Astrocyte (in vitro differentiated cells and primary cell): ENCODE measurements around the gene TNPO3. TPM values are rescaled to one million over a fixed set of nuclear protein-coding genes. Genes with fewer than 3 reads are reported as not detected.
A peak's percentile ranks its signal among the peaks of the same experiment; 100 is the strongest.

Source experiments
- DNase-seq: peaks from one replicate; pipeline ENCODE4 v3.0.0-alpha.2; 2010; ENCODE audit warnings: low read depth
- FAIRE-seq: peaks from 2 replicates; lab custom pipeline; 2011; peaks lifted over from hg19 to GRCh38; lab: Jason Lieb, UNC
- H2AFZ ChIP-seq: 2 replicates; pipeline ENCODE4 v1.6.0; 2012; ENCODE audit warnings: low read depth, low read length, inconsistent platforms
- H3K27ac ChIP-seq: 2 replicates; pipeline ENCODE4 v1.5.1; 2011; ENCODE audit warnings: low read depth, low read length, inconsistent platforms
- H3K27me3 ChIP-seq: 2 replicates; pipeline ENCODE4 v1.6.0; 2011; ENCODE audit warnings: low read length, inconsistent platforms; ENCODE audit not compliant: insufficient read depth
- H3K36me3 ChIP-seq: 2 replicates; pipeline ENCODE4 v1.5.1; 2011; ENCODE audit warnings: low read length, inconsistent platforms; ENCODE audit not compliant: insufficient read depth
- H3K4me1 ChIP-seq: 2 replicates; pipeline ENCODE4 v1.5.1; 2011; ENCODE audit warnings: low read length, inconsistent platforms; ENCODE audit not compliant: insufficient read depth
- H3K4me2 ChIP-seq: 2 replicates; pipeline ENCODE4 v1.6.0; 2012; ENCODE audit warnings: low read length, inconsistent platforms
- H3K4me3 ChIP-seq: 2 replicates; pipeline ENCODE4 v1.5.1; 2011; ENCODE audit warnings: low read depth, mild to moderate bottlenecking, low read length, inconsistent platforms; ENCODE audit not compliant: insufficient read depth
- H3K79me2 ChIP-seq: 2 replicates; pipeline ENCODE4 v1.6.0; 2012; ENCODE audit warnings: mild to moderate bottlenecking, low read length, inconsistent platforms; ENCODE audit not compliant: insufficient read depth
- H3K9ac ChIP-seq: 2 replicates; pipeline ENCODE4 v1.6.0; 2012; ENCODE audit warnings: mild to moderate bottlenecking, low read length, inconsistent platforms
- H3K9me3 ChIP-seq: 2 replicates; pipeline ENCODE4 v1.5.1; 2012; ENCODE audit warnings: low read depth, mild to moderate bottlenecking, low read length, inconsistent platforms; ENCODE audit not compliant: insufficient read depth
- H4K20me1 ChIP-seq: 2 replicates; pipeline ENCODE4 v1.6.0; 2012; ENCODE audit warnings: low read length, inconsistent platforms; ENCODE audit not compliant: insufficient read depth
- H3K27ac Mint-ChIP-seq: one replicate; pipeline ENCODE4 v1.8.0; 2021; ENCODE audit warnings: mild to moderate bottlenecking, mixed read lengths; ENCODE audit not compliant: unreplicated experiment
- H3K27me3 Mint-ChIP-seq: one replicate; pipeline ENCODE4 v1.8.0; 2021; ENCODE audit warnings: low read depth, mixed read lengths; ENCODE audit not compliant: unreplicated experiment
- H3K36me3 Mint-ChIP-seq: one replicate; pipeline ENCODE4 v1.8.0; 2021; ENCODE audit warnings: low read depth, mixed read lengths; ENCODE audit not compliant: unreplicated experiment
- H3K4me1 Mint-ChIP-seq: one replicate; pipeline ENCODE4 v1.8.0; 2021; ENCODE audit warnings: low read depth, mixed read lengths; ENCODE audit not compliant: unreplicated experiment
- H3K4me3 Mint-ChIP-seq: one replicate; pipeline ENCODE4 v1.8.0; 2021; ENCODE audit warnings: mild to moderate bottlenecking, moderate library complexity, mixed read lengths; ENCODE audit not compliant: unreplicated experiment
- H3K9me3 Mint-ChIP-seq: one replicate; pipeline ENCODE4 v1.8.0; 2021; ENCODE audit warnings: mild to moderate bottlenecking, mixed read lengths; ENCODE audit not compliant: unreplicated experiment
- CTCF ChIP-seq: IDR thresholded peaks from 2 replicates; pipeline ENCODE4 v1.5.1; 2011; ENCODE audit warnings: low read depth, mild to moderate bottlenecking, inconsistent platforms, low read length, moderate library complexity; ENCODE audit not compliant: insufficient read depth
- EZH2 ChIP-seq: IDR thresholded peaks from 2 replicates; pipeline ENCODE4 v1.6.1; 2012; ENCODE audit warnings: mild to moderate bottlenecking, low read length, inconsistent platforms; ENCODE audit not compliant: insufficient read depth
- total RNA-seq: library from RNA; stranded (reverse); gene quantifications from 2 replicates; pipeline ENCODE4 v1.2.1, GENCODE V29; 2021

TNPO3 gene
- total RNA-seq, 1 donor from 2014 or later = 49.2 TPM

- H3K27me3 Mint-ChIP-seq = no peaks in the 10 kb centered on the region
- H3K27ac Mint-ChIP-seq = peak overlapping the region; percentile 16
- H3K36me3 Mint-ChIP-seq = peaks cover 17% of the 10 kb centered on the region
- H3K4me3 ChIP-seq = no peak overlapping the region
- DNase-seq (peak; percentile 22), FAIRE-seq (no peak)
- H3K79me2 ChIP-seq = no peaks in the 10 kb centered on the region
- H3K9ac ChIP-seq = no peak overlapping the region
- H3K4me1 ChIP-seq = no peaks in the 10 kb centered on the region
- H3K27ac ChIP-seq = no peak overlapping the region
- H3K4me3 Mint-ChIP-seq = no peak overlapping the region
- H3K4me2 ChIP-seq = no peak overlapping the region
- peaks cover 5% of the 10 kb centered on the region for H4K20me1 ChIP-seq
- H3K9me3 ChIP-seq = no peaks in the 10 kb centered on the region
- TF ChIP-seq EZH2 (no peak), CTCF (no peak)
- H3K9me3 Mint-ChIP-seq = no peaks in the 10 kb centered on the region
- no peaks in the 10 kb centered on the region for H3K27me3 ChIP-seq
- H3K36me3 ChIP-seq = peaks cover 45% of the 10 kb centered on the region
- no peak overlapping the region for H2AFZ ChIP-seq
- H3K4me1 Mint-ChIP-seq = peaks cover 14% of the 10 kb centered on the region
Measured at GRCh38 chr7:128963327-128963757, 91.6 kb downstream of the TNPO3 start.

- no peaks in the 10 kb centered on the region for H3K4me1 ChIP-seq
- H3K36me3 Mint-ChIP-seq = peaks cover 17% of the 10 kb centered on the region
- peaks cover 5% of the 10 kb centered on the region for H4K20me1 ChIP-seq
- peaks cover 14% of the 10 kb centered on the region for H3K4me1 Mint-ChIP-seq
- H3K27me3 ChIP-seq = no peaks in the 10 kb centered on the region
- no peak for FAIRE-seq
- H3K36me3 ChIP-seq = peaks cover 46% of the 10 kb centered on the region
- no peaks in the 10 kb centered on the region for H3K79me2 ChIP-seq
- no peak overlapping the region for H3K27ac ChIP-seq
- no peaks in the 10 kb centered on the region for H3K9me3 ChIP-seq
- H3K27ac Mint-ChIP-seq = peak overlapping the region; percentile 16
- H3K27me3 Mint-ChIP-seq = no peaks in the 10 kb centered on the region
- TF ChIP-seq EZH2 (no peak), CTCF (no peak)
- no peaks in the 10 kb centered on the region for H3K9me3 Mint-ChIP-seq
- H2AFZ ChIP-seq = no peak overlapping the region
- DNase-seq = peak; percentile 12
- no peak overlapping the region for H3K4me3 Mint-ChIP-seq
- no peak overlapping the region for H3K9ac ChIP-seq
- no peak overlapping the region for H3K4me2 ChIP-seq
- H3K4me3 ChIP-seq = no peak overlapping the region
Measured at GRCh38 chr7:128962899-128963298, 92.0 kb downstream of the TNPO3 start.

- Histone ChIP-seq H3K36me3 (peaks cover 50% of the 10 kb centered on the region), H3K4me2 (no peak overlapping the region), H3K9ac (no peak overlapping the region), H4K20me1 (peaks cover 8% of the 10 kb centered on the region), H3K27ac (no peak overlapping the region), H2AFZ (no peak overlapping the region), H3K27me3 (no peaks in the 10 kb centered on the region), H3K79me2 (no peaks in the 10 kb centered on the region), H3K4me3 (no peak overlapping the region), H3K9me3 (no peaks in the 10 kb centered on the region), H3K4me1 (no peaks in the 10 kb centered on the region)
- no peak overlapping the region for H3K4me3 Mint-ChIP-seq
- peaks cover 14% of the 10 kb centered on the region for H3K4me1 Mint-ChIP-seq
- no peak overlapping the region for H3K27ac Mint-ChIP-seq
- H3K9me3 Mint-ChIP-seq = no peaks in the 10 kb centered on the region
- H3K36me3 Mint-ChIP-seq = peaks cover 22% of the 10 kb centered on the region
- FAIRE-seq (no peak), DNase-seq (no peak)
- H3K27me3 Mint-ChIP-seq = no peaks in the 10 kb centered on the region
- TF ChIP-seq EZH2 (no peak), CTCF (no peak)
Measured at GRCh38 chr7:128961030-128961659, 93.8 kb downstream of the TNPO3 start.
